ENCODE measurements around the gene NUP160.
"Not testable (repeated sequence)": the region's sequence is repeated elsewhere in the genome, so short reads cannot be mapped to it uniquely, and the experiment has no call there.

NUP160 gene, protein sequence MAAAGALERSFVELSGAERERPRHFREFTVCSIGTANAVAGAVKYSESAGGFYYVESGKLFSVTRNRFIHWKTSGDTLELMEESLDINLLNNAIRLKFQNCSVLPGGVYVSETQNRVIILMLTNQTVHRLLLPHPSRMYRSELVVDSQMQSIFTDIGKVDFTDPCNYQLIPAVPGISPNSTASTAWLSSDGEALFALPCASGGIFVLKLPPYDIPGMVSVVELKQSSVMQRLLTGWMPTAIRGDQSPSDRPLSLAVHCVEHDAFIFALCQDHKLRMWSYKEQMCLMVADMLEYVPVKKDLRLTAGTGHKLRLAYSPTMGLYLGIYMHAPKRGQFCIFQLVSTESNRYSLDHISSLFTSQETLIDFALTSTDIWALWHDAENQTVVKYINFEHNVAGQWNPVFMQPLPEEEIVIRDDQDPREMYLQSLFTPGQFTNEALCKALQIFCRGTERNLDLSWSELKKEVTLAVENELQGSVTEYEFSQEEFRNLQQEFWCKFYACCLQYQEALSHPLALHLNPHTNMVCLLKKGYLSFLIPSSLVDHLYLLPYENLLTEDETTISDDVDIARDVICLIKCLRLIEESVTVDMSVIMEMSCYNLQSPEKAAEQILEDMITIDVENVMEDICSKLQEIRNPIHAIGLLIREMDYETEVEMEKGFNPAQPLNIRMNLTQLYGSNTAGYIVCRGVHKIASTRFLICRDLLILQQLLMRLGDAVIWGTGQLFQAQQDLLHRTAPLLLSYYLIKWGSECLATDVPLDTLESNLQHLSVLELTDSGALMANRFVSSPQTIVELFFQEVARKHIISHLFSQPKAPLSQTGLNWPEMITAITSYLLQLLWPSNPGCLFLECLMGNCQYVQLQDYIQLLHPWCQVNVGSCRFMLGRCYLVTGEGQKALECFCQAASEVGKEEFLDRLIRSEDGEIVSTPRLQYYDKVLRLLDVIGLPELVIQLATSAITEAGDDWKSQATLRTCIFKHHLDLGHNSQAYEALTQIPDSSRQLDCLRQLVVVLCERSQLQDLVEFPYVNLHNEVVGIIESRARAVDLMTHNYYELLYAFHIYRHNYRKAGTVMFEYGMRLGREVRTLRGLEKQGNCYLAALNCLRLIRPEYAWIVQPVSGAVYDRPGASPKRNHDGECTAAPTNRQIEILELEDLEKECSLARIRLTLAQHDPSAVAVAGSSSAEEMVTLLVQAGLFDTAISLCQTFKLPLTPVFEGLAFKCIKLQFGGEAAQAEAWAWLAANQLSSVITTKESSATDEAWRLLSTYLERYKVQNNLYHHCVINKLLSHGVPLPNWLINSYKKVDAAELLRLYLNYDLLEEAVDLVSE (N-terminal part only)

DNA sequence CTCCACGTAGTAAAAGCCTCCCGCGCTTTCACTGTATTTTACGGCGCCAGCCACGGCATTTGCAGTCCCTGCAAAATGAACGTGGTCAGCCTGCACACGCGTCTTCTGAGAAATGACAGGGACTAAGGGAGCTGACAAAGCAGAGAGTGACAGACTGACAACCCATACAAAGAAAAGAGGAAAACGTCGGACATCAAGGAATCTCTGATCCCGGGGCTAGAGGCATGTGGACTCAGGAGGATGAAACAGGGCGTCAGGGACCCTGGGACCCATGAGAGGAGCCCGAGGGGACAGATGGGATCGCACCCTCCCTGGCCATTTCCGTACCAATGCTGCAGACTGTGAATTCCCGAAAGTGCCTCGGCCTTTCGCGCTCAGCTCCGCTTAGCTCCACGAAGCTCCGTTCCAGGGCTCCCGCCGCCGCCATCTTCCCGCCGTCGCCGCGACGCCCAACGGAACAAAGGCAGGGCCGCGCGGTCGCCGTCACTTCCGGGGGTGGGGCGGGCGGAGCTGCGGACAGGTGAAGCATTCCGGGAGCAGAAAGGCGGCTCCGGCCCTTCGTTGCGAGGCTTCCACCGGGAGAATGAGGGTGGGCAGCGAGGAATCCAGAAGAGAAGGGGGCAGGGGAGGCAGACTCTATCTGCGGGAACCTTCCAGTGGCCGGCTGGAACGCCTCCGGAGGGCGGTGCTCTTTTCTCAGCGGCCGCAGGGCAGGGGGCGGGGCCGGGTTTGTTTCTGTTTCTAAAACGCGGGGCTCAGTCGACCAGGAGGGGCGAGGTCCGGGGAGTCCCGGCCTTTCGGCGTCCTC is at the start of gene NUP160:
TSS of gene NUP160 (minus strand) at position 459 of the 808 bp plus-strand sequence. CDS start at position 427, 32 bp downstream.
- no peak for DNase-seq

DNA sequence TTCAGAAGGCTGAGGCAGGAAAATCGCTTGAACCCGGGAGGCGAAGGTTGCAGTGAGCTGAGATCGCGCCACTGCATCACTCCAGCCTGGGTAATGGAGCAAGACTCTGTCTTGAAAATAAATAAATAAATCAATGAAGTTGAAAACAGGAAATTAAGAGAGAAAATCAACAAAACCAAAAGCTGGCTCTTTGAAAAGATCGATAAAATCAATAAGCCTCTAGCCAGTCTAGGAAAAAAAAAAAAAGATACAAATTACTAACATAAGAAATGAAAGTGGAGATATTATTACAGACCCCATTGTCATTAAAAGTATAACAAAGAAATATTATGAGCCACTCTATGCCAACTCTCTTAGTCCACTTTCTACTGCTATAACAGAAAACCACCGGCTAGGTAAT is 48.0 kb upstream of the NUP160 start:
- no peak for DNase-seq

DNA sequence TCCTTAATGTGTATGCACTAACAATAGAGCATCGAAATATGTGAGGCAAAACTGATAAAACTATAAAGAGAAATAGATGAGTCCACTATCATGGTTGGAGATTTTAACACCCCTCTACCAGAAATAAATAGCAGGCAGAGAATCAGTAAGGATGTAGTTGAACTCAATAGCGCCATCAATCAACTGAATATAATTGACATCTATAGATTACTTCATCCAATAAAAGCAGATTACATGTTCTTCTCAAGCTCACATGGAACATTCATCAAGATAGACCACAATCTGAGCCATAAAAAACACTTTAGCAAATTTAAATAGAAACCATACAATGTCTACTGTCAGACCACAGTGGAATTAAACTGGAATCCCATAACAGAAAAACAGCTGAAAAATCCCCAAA is 46.9 kb upstream of the NUP160 start:
- no peak for DNase-seq

GRCh38 chr11:47892546-47893276 is 44.6 kb upstream of the NUP160 start:
- DNase-seq: not testable (repeated sequence)

DNA sequence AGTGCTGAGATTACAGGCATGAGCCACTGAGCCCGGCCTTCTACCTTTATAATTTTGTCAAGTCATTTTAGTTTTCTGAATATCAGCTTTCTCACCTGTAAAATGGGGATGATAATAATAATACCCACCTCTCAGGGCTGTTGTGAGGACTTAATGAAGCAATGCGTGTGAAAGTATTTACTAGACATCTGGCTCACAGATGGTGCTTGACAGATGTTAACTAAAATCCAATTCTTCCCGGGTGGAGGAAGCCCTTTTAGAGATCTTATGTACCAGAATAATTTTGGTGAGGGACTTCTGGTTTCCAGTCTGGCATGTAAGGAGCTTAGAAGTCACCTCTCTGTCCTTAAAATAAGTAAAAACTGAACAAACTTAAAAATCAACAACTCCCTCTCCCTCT is 43.7 kb upstream of the NUP160 start:
- DNase-seq: no peak

DNA sequence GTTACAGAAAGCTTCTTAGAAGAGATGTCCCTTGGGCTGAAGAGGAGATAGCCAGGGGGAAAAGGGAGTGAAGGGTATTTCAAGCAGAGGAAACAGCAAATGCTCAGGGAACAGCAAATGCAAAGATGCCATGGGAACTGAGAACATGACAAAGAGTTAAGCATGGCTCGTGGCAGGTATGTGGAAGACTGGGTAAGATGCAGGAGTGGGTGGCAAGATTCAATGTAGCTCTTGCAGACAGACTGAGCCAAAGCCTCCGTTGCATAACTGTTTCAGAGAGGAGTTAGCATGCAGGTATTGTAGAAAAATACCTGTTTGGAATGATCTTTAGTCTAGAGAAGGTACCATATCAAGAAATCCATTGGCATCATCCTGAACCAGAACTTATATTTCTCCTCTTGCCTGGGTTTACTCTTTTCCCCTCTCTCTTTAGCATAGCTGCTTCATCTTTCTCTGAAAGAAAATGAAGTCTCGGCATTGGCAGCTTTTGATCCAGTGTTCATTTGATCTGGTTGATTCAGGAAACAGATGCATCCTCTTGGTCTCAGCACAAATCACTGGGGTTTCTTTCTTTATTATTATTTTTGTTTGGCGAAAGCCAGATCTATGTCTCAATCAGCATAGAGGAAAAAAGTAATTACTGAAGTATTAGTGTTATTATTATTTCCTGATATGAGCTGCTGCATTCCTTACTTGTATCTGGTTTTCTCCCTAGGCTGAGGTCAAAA is 41.7 kb upstream of the NUP160 start:
- DNase-seq: no peak

GRCh38 chr11:47887910-47888569 is 39.9 kb upstream of the NUP160 start:
- DNase-seq: no peak

DNA sequence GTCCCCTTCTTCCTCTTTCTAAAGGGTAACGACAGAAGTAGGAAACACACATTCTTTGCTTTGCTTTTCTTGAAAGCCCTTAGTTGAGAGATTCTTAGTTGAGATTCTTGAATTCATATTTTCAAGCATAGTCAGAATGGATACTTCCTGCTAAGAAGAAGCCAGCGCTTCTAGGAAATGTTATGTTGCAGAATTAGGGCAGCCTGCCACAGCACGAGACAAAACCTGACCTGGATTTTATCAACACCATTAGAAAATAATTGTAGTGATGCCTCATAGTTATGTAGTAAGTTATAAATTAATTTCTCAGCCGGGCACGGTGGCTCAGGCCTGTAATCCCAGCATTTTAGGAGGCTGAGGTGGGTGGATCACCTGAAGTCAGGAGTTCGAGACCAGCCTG is 37.9 kb upstream of the NUP160 start:
- DNase-seq: no peak

DNA sequence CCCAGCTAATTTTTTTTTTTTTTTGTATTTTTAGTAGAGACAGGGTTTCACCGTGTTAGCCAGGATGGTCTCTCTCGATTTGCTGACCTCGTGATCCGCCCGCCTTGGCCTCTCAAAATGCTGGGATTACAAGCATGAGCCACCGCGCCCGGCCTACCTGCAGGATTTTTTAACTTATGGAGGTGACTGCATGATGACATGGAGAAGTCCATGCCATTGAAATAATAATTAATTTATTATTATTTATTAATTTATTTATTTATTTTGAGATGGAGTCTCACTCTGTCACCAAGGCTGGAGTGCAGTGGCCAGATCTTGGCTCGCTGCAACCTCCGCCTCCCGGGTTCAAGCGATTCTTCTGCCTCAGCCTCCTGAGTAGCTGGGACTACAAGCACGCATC is 34.3 kb upstream of the NUP160 start:
- not testable (repeated sequence) for DNase-seq

GRCh38 chr11:47881145-47881544 is 33.0 kb upstream of the NUP160 start:
- DNase-seq: no peak

DNA sequence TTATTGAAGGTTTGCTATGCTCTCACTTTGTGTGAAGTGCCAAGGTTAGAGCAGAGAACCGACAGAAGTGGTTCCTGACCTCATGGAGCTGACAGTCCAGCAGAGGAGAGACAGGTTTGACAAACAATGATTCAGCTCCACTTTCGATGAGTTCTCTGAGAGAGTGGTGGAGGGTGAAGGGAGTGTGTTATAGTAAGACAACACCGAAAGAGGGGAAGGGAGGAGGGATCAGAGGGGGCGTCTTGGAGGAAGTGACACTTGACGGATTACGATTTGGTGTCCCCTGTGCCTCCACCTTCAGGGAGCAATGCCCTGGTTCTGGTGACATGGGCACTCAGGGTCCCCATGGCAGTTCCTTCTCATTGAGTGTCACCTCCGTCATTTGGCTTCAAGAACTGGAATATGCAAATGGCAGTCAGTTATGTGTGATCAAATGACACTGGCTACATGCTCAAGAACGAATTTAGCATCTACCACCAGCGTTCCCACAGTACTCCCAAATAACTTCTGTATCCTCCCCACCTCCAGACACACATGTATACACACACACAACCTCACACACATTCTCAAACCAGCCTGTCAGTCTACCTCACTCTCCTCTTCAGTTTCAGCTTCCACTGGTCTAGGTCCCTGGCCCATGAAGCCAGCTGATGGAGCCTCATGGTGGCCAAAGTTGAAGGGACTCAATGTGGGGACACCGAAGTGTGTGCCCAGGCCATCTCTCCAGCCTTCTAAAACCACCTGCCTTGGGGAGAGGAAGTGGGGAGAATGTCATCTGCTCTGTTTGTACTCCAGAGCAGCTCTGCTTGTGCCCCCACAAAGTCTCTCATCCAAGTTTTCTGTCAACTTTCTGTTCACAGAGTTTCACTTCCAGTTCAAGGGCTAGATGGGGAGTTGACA is 31.4 kb upstream of the NUP160 start:
- DNase-seq: no peak

- not testable (repeated sequence) for DNase-seq
Measured at GRCh38 chr11:47875858-47876257, 27.7 kb upstream of the NUP160 start.

- no peak for DNase-seq
Measured at GRCh38 chr11:47870404-47870803, 22.3 kb upstream of the NUP160 start.

DNA sequence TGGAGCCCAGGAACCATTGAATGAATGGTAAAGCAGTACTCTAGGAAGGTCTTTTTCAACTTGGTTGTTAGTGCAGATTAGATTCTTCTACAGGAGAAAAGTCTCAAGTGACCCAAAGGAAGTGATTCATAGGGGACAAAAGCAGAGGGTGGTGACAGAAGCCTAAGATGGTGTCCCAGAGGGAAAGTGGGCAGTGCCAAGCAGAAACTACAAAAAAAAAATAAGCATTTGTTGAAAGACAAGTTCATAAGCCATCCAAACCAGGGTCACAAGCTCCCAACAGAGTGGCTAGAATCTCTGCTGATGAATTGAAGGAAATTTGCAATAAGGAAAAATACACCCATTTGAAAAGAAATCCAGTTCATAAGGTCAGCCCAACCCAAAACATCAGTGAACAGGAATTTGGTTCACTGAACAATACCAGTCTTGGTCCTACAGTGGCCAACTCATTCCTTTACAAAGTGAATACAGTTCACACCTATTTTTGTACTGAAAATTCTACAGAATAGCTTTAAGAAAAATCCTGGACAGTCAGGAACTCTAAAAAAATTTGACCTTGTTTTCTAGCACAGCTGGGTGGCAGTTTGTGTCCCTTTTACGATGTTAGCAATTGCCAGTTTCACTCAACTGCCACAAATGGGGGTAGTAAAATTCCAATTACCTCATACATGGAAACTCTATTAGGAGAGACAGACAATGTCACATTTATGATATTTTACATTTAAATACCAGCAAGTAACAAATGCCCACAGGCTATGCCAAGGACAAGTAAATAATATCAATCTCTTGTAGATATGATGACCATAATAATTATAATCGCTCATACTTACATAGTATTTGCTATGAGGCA is 21.6 kb upstream of the NUP160 start:
- no peak for DNase-seq

DNA sequence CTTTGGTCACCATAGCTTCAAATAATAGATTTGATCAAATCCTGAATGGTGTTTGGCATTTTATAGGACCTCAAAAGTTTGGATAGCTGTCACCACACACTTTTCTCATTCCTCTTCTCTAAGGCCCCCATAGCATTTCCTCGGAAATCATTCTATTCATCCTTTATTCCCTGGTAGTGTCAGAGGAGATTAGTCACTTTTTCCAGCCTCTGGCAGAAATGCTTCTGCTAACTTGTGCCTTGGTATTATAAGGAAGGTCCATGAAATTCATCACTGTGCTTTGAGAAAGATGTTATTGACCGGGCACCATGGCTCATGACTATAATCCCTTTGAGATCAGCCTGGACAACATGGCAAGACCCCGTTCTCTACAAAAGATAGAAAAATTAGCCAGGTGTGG is 19.7 kb upstream of the NUP160 start:
- DNase-seq: no peak

DNA sequence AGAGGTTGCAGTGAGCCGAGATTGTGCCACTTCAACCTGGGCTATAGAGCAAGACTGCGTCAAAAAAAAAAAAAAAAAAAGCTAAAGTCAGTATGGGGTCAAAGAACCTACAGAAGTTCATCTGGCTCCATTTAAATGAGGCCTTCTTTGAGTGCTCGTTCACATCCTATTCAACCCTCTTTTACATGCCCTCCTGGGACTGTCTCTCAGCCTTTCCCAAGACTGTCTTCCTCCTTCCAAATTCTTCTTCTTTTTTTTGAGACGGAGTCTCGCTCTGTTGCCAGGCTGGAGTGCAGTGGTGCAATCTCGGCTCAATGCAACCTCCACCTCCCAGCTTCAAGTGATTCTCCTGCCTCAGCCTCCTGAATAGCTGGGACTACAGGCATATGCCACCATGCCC is 18.7 kb upstream of the NUP160 start:
- not testable (repeated sequence) for DNase-seq

- no peak for DNase-seq
Measured at GRCh38 chr11:47864901-47865300, 16.8 kb upstream of the NUP160 start.

DNA sequence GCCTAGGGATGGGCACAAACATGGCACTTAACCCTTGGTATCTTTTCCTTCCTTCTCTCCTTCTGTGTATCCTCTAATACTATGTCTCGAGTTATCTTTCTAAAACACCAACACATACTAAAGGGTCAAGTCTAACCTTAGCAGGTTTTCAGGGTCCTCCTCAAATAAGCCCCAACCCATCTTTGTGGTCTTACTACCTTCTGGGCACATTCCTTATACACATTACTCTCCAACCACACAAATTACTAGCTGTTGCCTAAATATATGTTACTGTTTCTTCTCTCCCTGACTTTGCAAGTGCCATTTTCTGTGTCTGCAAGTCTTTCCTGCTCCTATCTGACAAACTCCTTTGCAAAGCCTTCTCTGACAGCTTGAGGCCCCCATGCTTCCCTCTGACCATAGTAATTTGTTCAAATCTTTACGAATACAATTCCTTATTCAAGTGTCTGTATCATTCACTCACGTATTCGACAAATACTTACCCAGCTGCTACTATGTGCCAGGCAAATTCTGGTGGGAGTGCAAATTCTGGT is 15.8 kb upstream of the NUP160 start:
- no peak for DNase-seq
